HCT116 (cell line): Measurements from ENCODE around the gene SIGLEC12. TPM values are rescaled to one million over a fixed set of nuclear protein-coding genes. Genes with fewer than 3 reads are reported as not detected.
A peak's percentile ranks its signal among the peaks of the same experiment; 100 is the strongest.
"Not testable (repeated sequence)": the region's sequence is repeated elsewhere in the genome, so short reads cannot be mapped to it uniquely, and the experiment has no call there.

ENCODE experiments used
- ATAC-seq: fragments of 200-7000 bp; cut with Tn5 transposase; 2 replicates; pipeline ENCODE4 v1.9.1; 2020; ENCODE audit warnings: mild to moderate bottlenecking, moderate library complexity
- BruUV-seq: library from RNA; stranded (reverse); fragments of 400-500 nt; replicated peaks from 2 replicates; lab custom pipeline; 2021; lab: Mats Ljungman, UMichigan
- CTCF ChIA-PET: fragments of 300-600 bp; sonication (Branson Sonifier 250); formaldehyde crosslinking; loops from one replicate; lab custom pipeline; 2021; ENCODE audit warnings: antibody characterized with exemption; lab: Charles Lee
- POLR2A ChIA-PET: fragments of 300-600, 350-600 bp; sonication (Branson Sonifier 250); formaldehyde crosslinking; loops from one replicate; lab custom pipeline; 2021; ENCODE audit warnings: antibody characterized with exemption; lab: Charles Lee
- RAD21 ChIA-PET, 2 experiments: fragments of 300-600 bp; sonication (Branson Sonifier 250); formaldehyde crosslinking; loops; one replicate each; lab custom pipeline; 2023; ENCODE audit warnings: low total read pairs in 2 of 2; ENCODE audit not compliant: uncharacterized antibody in 2 of 2, unreplicated experiment in 2 of 2, low non-redundant PET in 1 of 2; lab: Charles Lee
- DNase-seq: peaks from one replicate; pipeline ENCODE4 v3.0.0-alpha.2; 2010; ENCODE audit warnings: low read depth, low spot score
- H2AFZ ChIP-seq: fragments of 200-600 bp; shearing (Covaris generic), sonication (generic); 2 replicates; pipeline ENCODE4 v1.6.1; 2017; ENCODE audit warnings: low read depth, mixed run types, mixed read lengths, antibody characterized with exemption, low read length; ENCODE audit not compliant: poor library complexity, severe bottlenecking
- H3K27ac ChIP-seq: 2 replicates; pipeline ENCODE4 v1.5.1; 2012; ENCODE audit warnings: low read depth, low read length
- H3K27me3 ChIP-seq: fragments of 200-600 bp; sonication (generic); 2 replicates; pipeline ENCODE4 v1.6.1; 2016; ENCODE audit warnings: mixed run types, low read length, mixed read lengths; ENCODE audit not compliant: insufficient read depth
- H3K36me3 ChIP-seq, 2 experiments: fragments of 200-500 bp in 1 of 2; fragments of 200-600 bp in 1 of 2; sonication (Bioruptor generic) in 1 of 2; sonication (generic) in 1 of 2; 2 replicates each; pipeline versions ENCODE4 v1.5.1 to v1.6.1; 2014 to 2016; ENCODE audit warnings: low read length in 2 of 2, inconsistent platforms in 1 of 2, mixed read lengths in 1 of 2, mixed run types in 1 of 2; ENCODE audit not compliant: insufficient read depth in 2 of 2, control insufficient read depth in 1 of 2
- H3K4me1 ChIP-seq, 2 experiments: fragments of 200-600 bp in 1 of 2; sonication (generic) in 1 of 2; 2 replicates each; pipeline versions ENCODE4 v1.5.1 to v1.6.1; 2012 to 2017; ENCODE audit warnings: low read length in 2 of 2, inconsistent platforms in 1 of 2, mild to moderate bottlenecking in 1 of 2, mixed read lengths in 1 of 2, mixed run types in 1 of 2, moderate library complexity in 1 of 2; ENCODE audit not compliant: insufficient read depth in 2 of 2, control insufficient read depth in 1 of 2
- H3K4me2 ChIP-seq: fragments of 200-600 bp; sonication (generic); 2 replicates; pipeline ENCODE4 v1.6.1; 2017; ENCODE audit warnings: mixed run types, low read length, mixed read lengths
- H3K4me3 ChIP-seq, 2 experiments: fragments of 200-600 bp in 1 of 2; sonication (generic) in 1 of 2; replicated peaks in 1 of 2; 2 replicates each; pipeline ENCODE4 v1.5.1; 2011 to 2016; ENCODE audit warnings: low read length in 2 of 2, control low read depth in 1 of 2, low read depth in 1 of 2, mild to moderate bottlenecking in 1 of 2, mixed read lengths in 1 of 2, mixed run types in 1 of 2
- H3K79me2 ChIP-seq: fragments of 200-600 bp; sonication (generic); 2 replicates; pipeline ENCODE4 v1.6.1; 2017; ENCODE audit warnings: mild to moderate bottlenecking, mixed run types, low read length, moderate library complexity, mixed read lengths; ENCODE audit not compliant: insufficient read depth
- H3K9ac ChIP-seq: fragments of 200-600 bp; sonication (generic); 2 replicates; pipeline ENCODE4 v1.6.1; 2016; ENCODE audit warnings: low read length, mixed read lengths
- H3K9me2 ChIP-seq: fragments of 200-600 bp; sonication (generic), shearing (Covaris generic); 2 replicates; pipeline ENCODE4 v1.6.1; 2017; ENCODE audit warnings: mixed run types, mild to moderate bottlenecking, moderate library complexity; ENCODE audit not compliant: insufficient read depth
- H3K9me3 ChIP-seq, 2 experiments: fragments of 200-500 bp in 1 of 2; fragments of 200-600 bp in 1 of 2; sonication (Bioruptor generic) in 1 of 2; sonication (generic) in 1 of 2; 2 replicates each; pipeline ENCODE4 v1.6.1; 2014 to 2017; ENCODE audit warnings: low read length in 2 of 2, mixed read lengths in 2 of 2, inconsistent platforms in 1 of 2, low read depth in 1 of 2, mild to moderate bottlenecking in 1 of 2, mixed run types in 1 of 2, moderate library complexity in 1 of 2; ENCODE audit not compliant: control insufficient read depth in 1 of 2, insufficient read depth in 1 of 2
- H4K20me1 ChIP-seq: fragments of 200-600 bp; sonication (generic), shearing (Covaris generic); 2 replicates; pipeline ENCODE4 v1.6.1; 2017; ENCODE audit warnings: mixed run types, mild to moderate bottlenecking, moderate library complexity; ENCODE audit not compliant: insufficient read depth
- CBX3 ChIP-seq: IDR thresholded peaks from 2 replicates; pipeline ENCODE4 v1.6.1; 2012; ENCODE audit warnings: low read depth
- CEBPB ChIP-seq: IDR thresholded peaks from 2 replicates; pipeline ENCODE4 v1.6.1; 2012; ENCODE audit warnings: low read depth
- ELF1 ChIP-seq: IDR thresholded peaks from 2 replicates; pipeline ENCODE4 v1.6.1; 2012; ENCODE audit warnings: low read depth, borderline replicate concordance
- EZH2phosphoT487 ChIP-seq: fragments of 200-600 bp; IDR thresholded peaks from 2 replicates; pipeline ENCODE4 v1.6.1; 2018; ENCODE audit warnings: antibody characterized with exemption, borderline replicate concordance
- FOSL1 ChIP-seq: IDR thresholded peaks from 2 replicates; pipeline ENCODE4 v1.6.1; 2012; ENCODE audit warnings: low read depth
- POLR2AphosphoS5 ChIP-seq: IDR thresholded peaks from 2 replicates; pipeline ENCODE4 v1.6.1; 2011; ENCODE audit warnings: mild to moderate bottlenecking, low read depth, low read length, moderate library complexity
- TCF7L2 ChIP-seq: IDR thresholded peaks from 2 replicates; pipeline ENCODE4 v1.7.0; 2011; ENCODE audit warnings: borderline replicate concordance, inconsistent platforms; ENCODE audit not compliant: insufficient read depth, insufficient read length; ENCODE audit errors: extremely low read depth
- intact Hi-C: fragments of 100-400 bp; cut with micrococcal nuclease; formaldehyde crosslinking; loops from 2 replicates; pipeline ENCODE4 v1.10.0; 2022
- total RNA-seq: library from RNA; stranded (reverse); gene quantifications from one replicate; pipeline ENCODE4 v1.2.1, GENCODE V29; 2021; ENCODE audit not compliant: unreplicated experiment
- TF ChIP-seq, protein P1 (sequence below): IDR thresholded peaks from 2 replicates; pipeline ENCODE4 v1.6.1; 2012
- TF ChIP-seq, protein P2 (sequence below): IDR thresholded peaks from 2 replicates; pipeline ENCODE4 v1.6.1; 2011; ENCODE audit warnings: mild to moderate bottlenecking, low read length, moderate library complexity; ENCODE audit not compliant: insufficient replicate concordance; ENCODE audit errors: extremely low read depth

The SIGLEC12 gene
- total RNA-seq, 1 experiment from 2014 or later = not detected

DNA sequence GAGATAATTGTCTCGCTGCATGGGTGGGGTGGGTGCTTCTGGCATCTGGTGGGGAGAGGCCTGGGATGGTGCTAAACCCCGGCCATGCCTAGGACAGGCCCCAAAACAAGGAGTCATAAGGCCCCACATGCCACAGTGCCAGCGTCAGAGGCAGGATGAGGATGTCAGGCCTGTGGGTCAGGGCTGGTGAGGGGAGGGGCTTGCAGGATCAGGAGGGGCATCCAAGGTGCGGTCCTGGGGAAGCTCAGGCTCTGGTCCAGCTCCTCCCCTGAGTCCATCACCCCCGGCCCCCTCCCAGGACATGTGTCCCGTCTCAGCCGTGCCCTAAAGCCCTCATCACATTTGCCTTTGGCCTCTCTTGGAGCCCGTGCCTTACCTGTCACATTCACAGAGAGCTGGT, 669 bp downstream of the SIGLEC12 start:
- H3K4me1 ChIP-seq, BruUV-seq, ATAC-seq, H3K4me3 ChIP-seq, H3K36me3 ChIP-seq, H3K27ac ChIP-seq, CTCF ChIA-PET, H3K79me2 ChIP-seq, intact Hi-C loops, H4K20me1 ChIP-seq, DNase-seq, H3K4me2 ChIP-seq, H3K9me2 ChIP-seq, RAD21 ChIA-PET, H2AFZ ChIP-seq, H3K9ac ChIP-seq, POLR2A ChIA-PET, H3K9me3 ChIP-seq: not testable (repeated sequence)
- peaks cover 15% of the 10 kb centered on the region for H3K27me3 ChIP-seq

DNA sequence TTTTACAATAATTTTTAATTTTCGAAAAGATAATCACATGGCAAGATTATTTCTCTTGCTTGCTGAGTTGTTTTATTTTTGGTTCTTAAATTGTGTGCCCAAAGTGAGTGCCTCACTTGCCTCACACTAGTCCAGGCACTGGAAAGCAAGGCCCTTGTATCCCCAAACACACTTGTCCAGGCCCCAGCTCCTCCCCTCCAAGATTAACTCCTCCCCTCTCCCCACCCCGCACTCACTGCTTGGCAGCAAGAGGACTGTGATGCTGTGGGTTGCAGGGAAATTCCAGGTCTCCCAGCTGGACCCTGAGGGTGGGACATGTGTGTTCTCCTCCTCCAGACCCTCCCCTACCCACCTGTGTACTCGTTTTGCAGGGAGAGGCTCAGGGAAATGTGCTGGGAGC, 3.9 kb downstream of the SIGLEC12 start:
- Histone ChIP-seq H3K27ac (no peak overlapping the region), H3K4me1 (no peaks in the 10 kb centered on the region), H2AFZ (no peak overlapping the region), H3K36me3 (no peaks in the 10 kb centered on the region), H3K9me3 (no peaks in the 10 kb centered on the region), H3K4me3 (no peak overlapping the region), H3K27me3 (peaks cover 20% of the 10 kb centered on the region; the same call in 1 of the 2 replicates), H3K79me2 (no peaks in the 10 kb centered on the region), H3K9ac (no peak overlapping the region), H3K4me2 (no peak overlapping the region), H3K9me2 (no peaks in the 10 kb centered on the region), H4K20me1 (no peaks in the 10 kb centered on the region)
- no TSS peak for BruUV-seq
- peak; percentile 58; the same call in 1 of the 2 replicates for ATAC-seq
- intact Hi-C loops = no loop called here
- CTCF ChIA-PET = no interaction called here
- POLR2A ChIA-PET = no interaction called here
- no peak for TF ChIP-seq FOSL1
- TF ChIP-seq CBX3 = no peak
- TF ChIP-seq CEBPB = no peak
- TF ChIP-seq, protein P1, sequence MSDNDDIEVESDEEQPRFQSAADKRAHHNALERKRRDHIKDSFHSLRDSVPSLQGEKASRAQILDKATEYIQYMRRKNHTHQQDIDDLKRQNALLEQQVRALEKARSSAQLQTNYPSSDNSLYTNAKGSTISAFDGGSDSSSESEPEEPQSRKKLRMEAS = no peak
- TF ChIP-seq EZH2phosphoT487 = no peak
- TF ChIP-seq ELF1 = no peak
- no peak for TF ChIP-seq TCF7L2
- TF ChIP-seq, protein P2, sequence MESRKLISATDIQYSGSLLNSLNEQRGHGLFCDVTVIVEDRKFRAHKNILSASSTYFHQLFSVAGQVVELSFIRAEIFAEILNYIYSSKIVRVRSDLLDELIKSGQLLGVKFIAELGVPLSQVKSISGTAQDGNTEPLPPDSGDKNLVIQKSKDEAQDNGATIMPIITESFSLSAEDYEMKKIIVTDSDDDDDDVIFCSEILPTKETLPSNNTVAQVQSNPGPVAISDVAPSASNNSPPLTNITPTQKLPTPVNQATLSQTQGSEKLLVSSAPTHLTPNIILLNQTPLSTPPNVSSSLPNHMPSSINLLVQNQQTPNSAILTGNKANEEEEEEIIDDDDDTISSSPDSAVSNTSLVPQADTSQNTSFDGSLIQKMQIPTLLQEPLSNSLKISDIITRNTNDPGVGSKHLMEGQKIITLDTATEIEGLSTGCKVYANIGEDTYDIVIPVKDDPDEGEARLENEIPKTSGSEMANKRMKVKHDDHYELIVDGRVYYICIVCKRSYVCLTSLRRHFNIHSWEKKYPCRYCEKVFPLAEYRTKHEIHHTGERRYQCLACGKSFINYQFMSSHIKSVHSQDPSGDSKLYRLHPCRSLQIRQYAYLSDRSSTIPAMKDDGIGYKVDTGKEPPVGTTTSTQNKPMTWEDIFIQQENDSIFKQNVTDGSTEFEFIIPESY = no peak
- TF ChIP-seq POLR2AphosphoS5 = no peak
- no peak for DNase-seq
- RAD21 ChIA-PET = no interaction called here
